ENCODE results near the gene DIS3L2.

Gene DIS3L2

GRCh38 chr2:231961349-231962166, at the start of gene DIS3L2:
TSS of gene DIS3L2 (plus strand) at chr2:231961713. CDS start at chr2:232014928, 53,215 bp downstream.
- peak; percentile 49 to 54 (median 53) for DNase-seq (ENCODE audit: low read depth in 2 of 3, low spot score in 2 of 3)

DNA sequence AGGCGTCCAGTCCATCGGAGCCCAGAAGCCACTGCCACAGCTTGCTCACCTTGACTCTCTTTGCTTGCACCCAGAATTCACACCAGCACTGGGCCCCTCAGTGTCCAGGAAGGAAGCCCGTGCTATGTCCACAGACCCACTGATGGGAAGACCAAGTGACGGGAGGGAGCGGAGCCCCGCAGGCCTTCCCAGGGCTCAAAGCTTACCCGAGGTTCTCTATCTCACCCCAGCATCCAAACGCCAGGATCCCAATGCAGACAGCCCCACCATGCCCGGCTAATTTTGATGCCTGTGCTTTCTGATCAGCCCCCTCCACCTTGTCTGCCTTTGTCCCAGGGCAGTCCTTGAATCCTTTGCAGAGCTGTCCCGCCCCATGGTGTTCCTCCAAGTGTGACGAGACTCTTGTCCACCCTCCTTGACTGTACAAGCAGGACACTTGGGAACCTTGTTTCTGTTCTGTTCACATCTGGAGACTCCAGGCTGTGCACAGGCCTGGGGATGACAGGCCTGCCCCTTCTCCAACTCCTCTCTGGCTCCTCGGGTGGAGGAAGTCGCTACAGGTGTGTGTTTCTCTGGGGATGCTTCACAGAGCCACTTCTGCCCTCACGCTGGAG, 47.3 kb upstream of the DIS3L2 start:
- DNase-seq (ENCODE audit: low read depth in 2 of 3, low spot score in 2 of 3) = no peak

- no peak for DNase-seq (ENCODE audit: low read depth in 2 of 3, low spot score in 2 of 3)
Observed at GRCh38 chr2:231917280-231918066, 44.0 kb upstream of the DIS3L2 start.

GRCh38 chr2:231918501-231919330, 42.8 kb upstream of the DIS3L2 start:
- DNase-seq (ENCODE audit: low read depth in 2 of 3, low spot score in 2 of 3) = no peak

DNA sequence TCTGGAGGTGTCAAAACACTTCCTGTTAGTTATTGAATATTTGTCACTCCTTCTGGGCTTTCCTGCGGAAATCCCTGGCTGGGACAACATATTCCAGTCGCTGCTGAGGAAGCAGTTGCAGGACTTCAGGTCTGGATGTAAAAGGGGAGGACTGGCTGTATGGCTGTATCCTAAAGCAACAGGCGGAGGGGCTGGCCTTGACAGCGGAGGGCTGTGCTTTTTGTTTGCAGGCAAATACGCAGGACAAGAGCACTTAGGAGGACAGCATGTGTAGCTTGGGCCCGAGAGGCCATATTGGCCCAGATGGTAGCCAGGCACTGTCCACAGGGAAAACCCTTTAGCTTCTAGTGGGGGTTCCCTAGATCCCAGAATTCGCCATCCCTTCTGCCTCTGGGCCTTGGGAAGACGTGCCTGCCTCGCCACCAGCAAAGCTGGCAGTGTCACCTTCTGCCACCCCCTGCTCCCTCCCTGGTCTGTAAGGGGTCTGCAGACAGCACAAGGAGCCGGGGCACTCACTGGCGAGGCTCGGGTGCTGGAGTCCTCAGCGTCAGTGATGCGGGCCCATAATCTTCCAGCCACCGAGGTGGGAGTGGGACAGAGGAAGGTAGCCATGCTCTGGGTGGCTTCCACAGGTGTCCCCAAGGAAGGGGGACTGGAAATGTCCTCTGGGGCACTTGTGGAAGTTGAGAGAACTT, 42.0 kb upstream of the DIS3L2 start:
- no peak for DNase-seq (ENCODE audit: low read depth in 2 of 3, low spot score in 2 of 3)

- no peak for DNase-seq (ENCODE audit: low read depth in 2 of 3, low spot score in 2 of 3)
Observed at GRCh38 chr2:231920366-231920765, 41.1 kb upstream of the DIS3L2 start.

DNA sequence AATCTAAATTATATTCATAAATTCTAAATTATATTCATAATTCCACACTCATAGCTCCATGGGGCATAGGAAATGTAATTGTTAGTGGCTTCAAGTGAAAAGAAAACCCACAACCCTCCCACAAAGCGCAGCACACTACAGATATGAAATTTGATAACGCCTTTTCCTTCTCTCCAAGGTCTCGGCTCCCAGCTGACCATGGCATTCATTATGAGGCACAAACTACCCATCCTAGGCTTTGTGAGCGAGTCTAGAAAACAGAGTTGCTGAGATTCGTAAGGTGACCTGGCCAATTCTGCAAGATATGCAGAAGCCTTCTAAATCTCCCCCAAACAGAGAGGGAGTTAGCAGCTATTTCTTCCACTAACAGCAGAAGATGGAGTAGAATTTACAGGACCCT, 40.7 kb upstream of the DIS3L2 start:
- no peak for DNase-seq (ENCODE audit: low read depth in 2 of 3, low spot score in 2 of 3)

DNA sequence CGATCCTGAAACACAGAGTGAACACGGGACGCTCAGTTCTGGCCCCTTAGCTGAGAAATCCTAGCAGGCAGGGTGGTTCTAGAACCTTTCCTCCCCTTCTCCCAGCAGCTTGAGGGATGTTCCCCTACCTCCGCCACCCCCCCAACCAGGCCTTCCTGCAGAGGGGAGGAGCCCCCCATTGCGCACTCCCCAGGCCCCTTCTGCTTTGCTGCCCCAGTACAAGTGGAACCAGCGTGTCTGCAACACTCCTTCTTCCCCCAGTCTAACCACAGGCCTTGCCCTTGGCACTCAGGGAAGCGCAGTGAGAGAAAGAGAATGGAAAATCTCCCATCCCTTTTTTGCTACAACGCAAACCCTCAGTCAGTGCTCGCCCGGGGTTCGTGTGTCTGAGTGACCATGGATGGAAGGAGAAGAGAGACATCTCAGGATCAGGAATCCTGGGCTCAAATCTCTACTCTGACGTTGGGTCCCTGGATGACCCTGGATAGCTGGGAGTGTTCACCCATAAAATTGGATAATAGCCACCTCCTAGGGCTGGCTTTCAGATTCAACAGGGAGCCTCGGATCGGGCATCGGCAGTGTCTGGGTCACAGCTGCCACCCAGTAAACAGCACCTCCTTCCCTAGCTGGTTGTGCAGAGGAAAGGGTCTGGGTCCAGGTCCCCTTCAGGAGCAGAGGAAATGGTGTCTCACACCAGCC, 39.1 kb upstream of the DIS3L2 start:
- DNase-seq (ENCODE audit: low read depth in 2 of 3, low spot score in 2 of 3) = no peak

DNA sequence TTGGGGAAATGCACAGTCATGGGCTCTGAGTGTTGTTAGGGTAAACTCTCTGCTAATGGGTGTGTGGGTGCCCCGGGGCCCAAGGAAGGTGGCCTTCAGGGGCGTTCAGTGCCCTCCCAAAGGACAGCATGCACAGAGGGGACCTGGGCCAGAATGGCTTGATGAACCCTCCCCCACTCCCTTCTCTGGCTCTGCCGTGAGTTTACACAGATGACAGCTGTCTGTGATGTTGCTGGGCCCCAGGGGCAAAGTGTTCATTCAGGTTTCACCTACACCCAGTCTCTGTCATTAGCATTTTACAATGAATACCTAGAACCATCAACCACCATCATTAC, 38.5 kb upstream of the DIS3L2 start:
- DNase-seq (ENCODE audit: low read depth in 2 of 3, low spot score in 2 of 3) = no peak

- DNase-seq (ENCODE audit: low read depth in 2 of 3, low spot score in 2 of 3) = no peak
Observed at GRCh38 chr2:231923951-231924888, 37.3 kb upstream of the DIS3L2 start.

- DNase-seq (ENCODE audit: low read depth in 2 of 3, low spot score in 2 of 3) = no peak
Observed at GRCh38 chr2:231924889-231925275, 36.6 kb upstream of the DIS3L2 start.

GRCh38 chr2:231925303-231926179, 36.0 kb upstream of the DIS3L2 start:
- peak; percentile 40 to 82 (median 71) for DNase-seq (ENCODE audit: low read depth in 2 of 3, low spot score in 2 of 3)

GRCh38 chr2:231926180-231926741, 35.3 kb upstream of the DIS3L2 start, which contains the start of gene NPPC:
TSS of gene NPPC (minus strand) at chr2:231926396. CDS start at chr2:231926249, 147 bp downstream.
- peak; percentile 55 to 59 (median 56) for DNase-seq (ENCODE audit: low read depth in 2 of 3, low spot score in 2 of 3)

DNA sequence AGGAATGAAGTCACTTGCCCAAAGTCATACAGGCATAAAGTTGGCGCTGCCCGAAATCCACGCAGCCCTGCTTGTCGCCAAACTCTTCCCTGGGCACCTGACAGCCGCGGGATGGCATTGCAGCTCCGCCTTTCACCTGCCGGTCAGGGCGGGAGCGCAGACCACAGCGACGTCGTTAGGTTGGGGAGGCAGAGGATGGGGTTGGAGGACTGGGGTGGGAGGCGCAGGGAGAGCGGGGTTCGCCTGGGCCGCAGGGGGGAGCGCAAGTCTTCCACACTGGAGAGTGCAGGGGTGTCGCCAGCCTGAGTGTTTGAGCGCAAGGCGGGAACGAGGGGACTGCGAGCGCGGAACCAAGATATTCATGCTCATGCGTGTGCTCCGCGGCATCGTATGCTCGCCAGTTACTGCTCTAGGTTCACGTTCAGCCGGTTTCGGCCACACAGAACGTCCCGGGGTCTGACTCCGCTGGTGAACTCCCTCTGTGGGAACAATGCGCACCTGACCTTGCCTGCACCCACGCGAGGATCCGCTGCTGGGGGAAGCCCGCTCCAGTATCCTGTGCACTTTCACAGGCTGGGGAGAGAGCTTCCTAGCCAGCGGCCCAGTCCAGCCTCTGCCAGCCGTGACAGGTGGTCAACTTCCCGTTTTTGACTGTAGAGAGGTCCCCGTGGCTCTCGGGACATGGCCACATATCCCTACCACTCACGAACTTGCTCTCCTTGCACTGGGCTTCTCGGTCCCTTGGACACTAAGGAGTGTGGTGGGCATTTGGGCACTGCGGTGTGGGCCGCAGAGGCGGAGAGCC, 34.5 kb upstream of the DIS3L2 start:
- no peak for DNase-seq (ENCODE audit: low read depth in 2 of 3, low spot score in 2 of 3)

- DNase-seq (ENCODE audit: low read depth in 2 of 3, low spot score in 2 of 3) = no peak
Observed at GRCh38 chr2:231927566-231927890, 34.0 kb upstream of the DIS3L2 start.

DNA sequence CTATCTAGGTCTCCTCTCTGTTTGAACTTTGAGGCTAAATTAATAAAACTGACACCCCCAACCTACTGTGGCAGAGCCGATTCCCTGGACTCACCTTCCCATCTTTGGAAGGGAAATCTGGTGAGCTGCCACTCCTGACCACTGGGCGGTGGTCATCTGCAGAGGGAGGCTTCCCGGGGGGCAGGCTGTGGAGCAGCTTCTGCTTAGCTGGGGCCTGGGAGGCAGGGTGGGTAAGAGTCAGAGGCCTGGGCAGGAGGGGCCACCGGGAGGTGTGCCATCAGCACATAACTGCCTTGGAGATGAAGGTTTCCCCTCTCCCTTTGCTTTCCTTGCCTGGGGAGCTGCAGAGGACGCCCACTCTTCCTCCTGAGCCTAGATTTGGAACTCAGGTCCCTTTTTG, 33.0 kb upstream of the DIS3L2 start:
- no peak for DNase-seq (ENCODE audit: low read depth in 2 of 3, low spot score in 2 of 3)

Data from activated CD8-positive, alpha-beta memory T cell treated with anti-CD3 and anti-CD28 coated beads for 48 hours (primary cell).